Activated naive CD8-positive, alpha-beta T cell (primary cell): ENCODE data around the gene C2CD4A.
A peak's percentile ranks its signal among the peaks of the same experiment; 100 is the strongest.
"Not testable (repeated sequence)": the region's sequence is repeated elsewhere in the genome, so short reads cannot be mapped to it uniquely, and the experiment has no call there.

Experiments used
- H3K27ac Mint-ChIP-seq: one replicate; pipeline ENCODE4 v1.8.0; 2021; ENCODE audit warnings: mixed read lengths
- H3K27me3 Mint-ChIP-seq: one replicate; pipeline ENCODE4 v1.8.0; 2021; ENCODE audit warnings: mixed read lengths
- H3K36me3 Mint-ChIP-seq: one replicate; pipeline ENCODE4 v1.8.0; 2021; ENCODE audit warnings: mixed read lengths
- H3K4me1 Mint-ChIP-seq: one replicate; pipeline ENCODE4 v1.8.0; 2021; ENCODE audit warnings: low read depth, mixed read lengths
- H3K4me3 Mint-ChIP-seq: one replicate; pipeline ENCODE4 v1.8.0; 2021; ENCODE audit warnings: mild to moderate bottlenecking, mixed read lengths
- H3K9me3 Mint-ChIP-seq: one replicate; pipeline ENCODE4 v1.8.0; 2021; ENCODE audit warnings: low read depth, mixed read lengths

C2CD4A gene, protein sequence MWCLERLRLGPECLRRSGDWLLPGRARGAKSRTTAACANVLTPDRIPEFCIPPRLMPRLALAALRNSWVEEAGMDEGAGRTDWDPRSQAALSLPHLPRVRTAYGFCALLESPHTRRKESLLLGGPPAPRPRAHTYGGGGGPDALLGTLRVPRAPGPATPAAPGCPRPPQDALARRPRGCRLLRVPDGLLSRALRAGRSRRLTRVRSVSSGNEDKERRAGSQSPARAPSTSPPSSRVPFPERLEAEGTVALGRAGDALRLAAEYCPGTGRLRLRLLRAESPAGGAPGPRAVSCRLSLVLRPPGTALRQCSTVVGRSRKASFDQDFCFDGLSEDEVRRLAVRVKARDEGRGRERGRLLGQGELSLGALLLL

DNA sequence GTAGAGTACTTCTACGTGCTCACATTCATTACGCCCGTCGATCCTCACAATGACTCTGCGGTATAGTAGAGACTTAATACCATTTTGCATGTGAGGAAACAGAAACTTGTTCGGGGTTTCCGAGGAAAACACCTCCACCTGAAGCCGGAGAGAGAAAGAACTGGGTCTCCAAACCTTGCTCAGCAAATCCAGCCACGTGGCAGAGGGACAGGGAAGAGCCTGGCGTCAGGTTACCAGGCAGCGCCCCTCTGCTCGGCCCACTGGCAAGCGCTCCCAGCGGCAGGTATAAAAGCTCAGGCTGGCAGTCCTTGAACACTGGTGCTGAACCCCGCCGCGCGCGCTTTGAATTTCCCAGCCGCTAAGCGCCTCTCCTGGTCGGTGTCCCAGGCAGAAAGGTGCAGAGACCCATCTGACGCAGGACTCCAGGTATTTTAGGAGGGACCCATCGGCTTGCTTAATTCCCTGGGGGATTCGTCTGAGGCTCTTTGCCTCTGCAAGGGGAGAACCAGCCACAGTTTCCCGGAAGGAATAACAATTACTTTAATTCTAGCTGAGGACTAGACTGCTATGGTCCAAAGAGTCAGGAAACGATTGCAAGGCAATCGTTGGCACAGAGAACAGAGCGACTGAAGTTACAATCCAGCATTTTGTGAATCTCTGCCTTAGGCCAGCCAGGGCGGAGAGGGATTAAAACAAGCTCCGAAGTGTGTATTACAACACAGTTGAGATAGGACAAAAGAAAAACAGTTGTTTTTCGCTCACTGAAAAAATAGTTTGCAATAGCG is at the start of gene C2CD4A:
TSS of gene C2CD4A (plus strand) at position 315 of the 785 bp plus-strand sequence. CDS start 637 bp downstream, outside the sequence.
- H3K4me1 Mint-ChIP-seq, result peaks cover 22% of the 10 kb centered on the region
- H3K4me3 Mint-ChIP-seq, result peak within 1 kb of the TSS; percentile 91
- H3K36me3 Mint-ChIP-seq, result no peaks in the 10 kb centered on the region
- H3K27ac Mint-ChIP-seq, result peak within 1 kb of the TSS; percentile 65
- H3K27me3 Mint-ChIP-seq, result peaks cover 20% of the 10 kb centered on the region
- H3K9me3 Mint-ChIP-seq, result no peaks in the 10 kb centered on the region

GRCh38 chr15:62020576-62021160 is 46.1 kb upstream of the C2CD4A start:
- Mint-ChIP-seq H3K4me1 (no peaks in the 10 kb centered on the region), H3K9me3 (peaks cover 7% of the 10 kb centered on the region), H3K36me3 (peaks cover 38% of the 10 kb centered on the region), H3K27ac (no peak overlapping the region), H3K4me3 (no peak overlapping the region), H3K27me3 (no peaks in the 10 kb centered on the region)

GRCh38 chr15:62021991-62022600 is 44.7 kb upstream of the C2CD4A start:
- Mint-ChIP-seq H3K27ac (no peak overlapping the region), H3K4me3 (no peak overlapping the region), H3K9me3 (peaks cover 4% of the 10 kb centered on the region), H3K27me3 (no peaks in the 10 kb centered on the region), H3K36me3 (peaks cover 38% of the 10 kb centered on the region), H3K4me1 (no peaks in the 10 kb centered on the region)

GRCh38 chr15:62026487-62027262 is 40.1 kb upstream of the C2CD4A start:
- H3K9me3 Mint-ChIP-seq, result no peaks in the 10 kb centered on the region
- H3K27ac Mint-ChIP-seq, result no peak overlapping the region
- peaks cover 20% of the 10 kb centered on the region for H3K36me3 Mint-ChIP-seq
- H3K4me1 Mint-ChIP-seq, result no peaks in the 10 kb centered on the region
- no peak overlapping the region for H3K4me3 Mint-ChIP-seq
- no peaks in the 10 kb centered on the region for H3K27me3 Mint-ChIP-seq

- Mint-ChIP-seq H3K4me1 (no peaks in the 10 kb centered on the region), H3K4me3 (no peak overlapping the region), H3K9me3 (no peaks in the 10 kb centered on the region), H3K27ac (no peak overlapping the region), H3K36me3 (peaks cover 14% of the 10 kb centered on the region), H3K27me3 (no peaks in the 10 kb centered on the region)
Observed at GRCh38 chr15:62027263-62027565, 39.6 kb upstream of the C2CD4A start.

DNA sequence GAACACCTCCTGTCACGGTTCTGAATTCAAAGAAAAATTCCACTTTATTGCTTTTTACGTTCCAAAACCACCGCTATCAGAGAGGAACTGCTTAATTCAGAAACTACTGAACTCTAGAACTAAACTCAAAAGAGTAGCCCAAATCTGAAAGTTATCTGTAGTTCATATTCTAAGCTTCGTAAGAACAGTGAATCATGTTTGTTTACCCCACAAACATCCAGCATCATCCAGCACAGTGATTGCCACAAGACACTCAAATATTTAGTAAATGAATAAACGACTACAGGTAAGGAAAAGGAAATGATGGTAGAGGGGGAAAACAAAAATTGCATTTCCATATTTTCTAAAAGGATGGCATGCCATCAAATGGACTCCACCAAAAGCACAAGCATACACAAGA is 38.9 kb upstream of the C2CD4A start:
- Mint-ChIP-seq H3K4me1 (no peaks in the 10 kb centered on the region), H3K4me3 (no peak overlapping the region), H3K9me3 (no peaks in the 10 kb centered on the region), H3K36me3 (peaks cover 12% of the 10 kb centered on the region), H3K27me3 (no peaks in the 10 kb centered on the region), H3K27ac (no peak overlapping the region)

DNA sequence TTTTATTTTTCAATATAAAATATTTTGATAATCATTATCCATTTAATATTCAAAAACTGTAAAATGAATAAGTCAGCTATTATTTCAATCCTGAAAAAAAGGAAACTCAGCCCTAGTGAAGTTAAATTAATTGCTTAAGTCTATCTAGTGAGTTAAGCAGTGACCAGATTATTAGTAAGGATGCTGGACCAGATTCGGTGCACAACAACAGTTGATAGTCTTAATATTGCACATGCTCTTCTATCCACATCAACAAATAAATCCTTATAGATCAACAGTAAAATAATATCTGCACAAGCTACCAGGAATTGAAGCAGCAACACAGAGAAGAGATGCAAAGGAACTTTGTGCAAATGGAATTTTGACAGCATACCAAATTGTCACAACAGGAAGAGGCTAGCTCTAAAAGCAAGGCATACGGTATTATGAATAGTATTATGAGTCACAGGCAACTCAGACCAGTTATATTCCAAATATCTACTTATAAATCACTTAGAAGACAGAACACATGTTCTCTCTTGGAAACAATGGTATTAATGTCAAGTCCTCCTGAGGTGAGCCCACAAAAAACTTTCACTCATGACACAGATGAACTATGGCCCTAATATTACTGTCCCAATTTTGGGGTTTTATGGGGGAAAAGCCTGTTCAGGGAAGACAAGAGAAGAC is 31.4 kb upstream of the C2CD4A start:
- Mint-ChIP-seq H3K4me1 (peaks cover 12% of the 10 kb centered on the region), H3K27me3 (no peaks in the 10 kb centered on the region), H3K36me3 (peaks cover 23% of the 10 kb centered on the region), H3K27ac (no peak overlapping the region), H3K4me3 (no peak overlapping the region), H3K9me3 (peaks cover 5% of the 10 kb centered on the region)

GRCh38 chr15:62046078-62046743 is 20.6 kb upstream of the C2CD4A start:
- H3K9me3 Mint-ChIP-seq, result no peaks in the 10 kb centered on the region
- H3K27ac Mint-ChIP-seq, result peak overlapping the region; percentile 29
- peaks cover 31% of the 10 kb centered on the region for H3K4me1 Mint-ChIP-seq
- H3K4me3 Mint-ChIP-seq, result no peak overlapping the region
- H3K36me3 Mint-ChIP-seq, result peaks cover 5% of the 10 kb centered on the region
- H3K27me3 Mint-ChIP-seq, result no peaks in the 10 kb centered on the region

GRCh38 chr15:62047282-62047827 is 19.4 kb upstream of the C2CD4A start:
- Mint-ChIP-seq H3K4me1 (peaks cover 39% of the 10 kb centered on the region), H3K27ac (no peak overlapping the region), H3K36me3 (peaks cover 7% of the 10 kb centered on the region), H3K4me3 (no peak overlapping the region), H3K9me3 (no peaks in the 10 kb centered on the region), H3K27me3 (no peaks in the 10 kb centered on the region)

- peaks cover 48% of the 10 kb centered on the region for H3K4me1 Mint-ChIP-seq
- H3K36me3 Mint-ChIP-seq, H3K4me3 Mint-ChIP-seq, H3K27ac Mint-ChIP-seq, H3K27me3 Mint-ChIP-seq, H3K9me3 Mint-ChIP-seq: not testable (repeated sequence)
Observed at GRCh38 chr15:62048254-62048653, 18.5 kb upstream of the C2CD4A start.

DNA sequence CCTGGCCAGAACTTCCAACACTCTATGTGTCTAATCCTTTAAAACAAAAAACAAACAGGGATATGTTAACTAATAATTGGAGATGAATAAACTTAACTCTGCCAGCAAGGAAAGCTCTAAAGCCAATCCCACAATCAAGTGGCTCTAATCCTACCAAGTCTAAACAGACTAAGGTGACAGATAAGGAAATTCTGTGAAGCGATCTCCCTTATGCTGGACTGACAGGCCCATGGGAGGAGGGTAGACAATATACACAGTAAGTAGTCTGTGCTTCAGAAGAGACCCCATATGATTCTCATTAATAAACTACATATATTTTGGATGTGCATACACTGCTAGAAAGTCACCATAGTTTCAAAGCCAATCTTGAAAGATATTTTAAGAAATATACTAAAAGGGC is 16.7 kb upstream of the C2CD4A start:
- Mint-ChIP-seq H3K4me3 (no peak overlapping the region), H3K9me3 (no peaks in the 10 kb centered on the region), H3K27ac (no peak overlapping the region), H3K36me3 (peaks cover 4% of the 10 kb centered on the region), H3K27me3 (no peaks in the 10 kb centered on the region), H3K4me1 (peaks cover 58% of the 10 kb centered on the region)

GRCh38 chr15:62051166-62051565 is 15.6 kb upstream of the C2CD4A start:
- H3K36me3 Mint-ChIP-seq, result peaks cover 4% of the 10 kb centered on the region
- no peak overlapping the region for H3K4me3 Mint-ChIP-seq
- no peaks in the 10 kb centered on the region for H3K27me3 Mint-ChIP-seq
- no peaks in the 10 kb centered on the region for H3K9me3 Mint-ChIP-seq
- H3K27ac Mint-ChIP-seq, result no peak overlapping the region
- peaks cover 55% of the 10 kb centered on the region for H3K4me1 Mint-ChIP-seq

DNA sequence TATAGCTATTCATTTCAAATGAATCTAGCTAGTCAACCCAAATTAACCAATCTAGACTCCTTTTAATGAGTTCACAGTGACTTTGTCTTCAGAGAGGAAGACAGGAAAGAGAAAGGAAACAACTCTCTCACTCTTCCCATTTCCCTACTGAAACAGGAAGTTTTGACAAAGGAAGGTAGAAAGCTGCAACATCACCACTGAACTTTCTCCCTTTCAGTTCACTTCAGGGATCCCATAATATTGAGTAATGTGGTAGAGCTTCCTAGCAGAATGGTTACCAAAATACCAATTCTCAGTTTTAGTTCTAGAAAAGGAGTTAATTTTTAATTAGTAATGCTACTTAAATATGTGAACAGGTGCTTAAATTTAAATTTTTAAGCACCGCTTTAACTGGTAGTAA is 14.1 kb upstream of the C2CD4A start:
- no peak overlapping the region for H3K27ac Mint-ChIP-seq
- no peaks in the 10 kb centered on the region for H3K9me3 Mint-ChIP-seq
- H3K36me3 Mint-ChIP-seq, result peaks cover 4% of the 10 kb centered on the region
- no peak overlapping the region for H3K4me3 Mint-ChIP-seq
- H3K4me1 Mint-ChIP-seq, result peaks cover 57% of the 10 kb centered on the region
- H3K27me3 Mint-ChIP-seq, result no peaks in the 10 kb centered on the region
